HG02852 (cell line): Measurements from ENCODE around the gene GTF3A.
A peak's percentile ranks its signal among the peaks of the same experiment; 100 is the strongest.

Source experiments
- ATAC-seq: cut with Tn5 transposase; IDR thresholded peaks from one replicate; pipeline ENCODE4 v1.9.1; 2021; ENCODE audit warnings: mild to moderate bottlenecking, moderate library complexity; ENCODE audit not compliant: unreplicated experiment

Gene GTF3A

DNA sequence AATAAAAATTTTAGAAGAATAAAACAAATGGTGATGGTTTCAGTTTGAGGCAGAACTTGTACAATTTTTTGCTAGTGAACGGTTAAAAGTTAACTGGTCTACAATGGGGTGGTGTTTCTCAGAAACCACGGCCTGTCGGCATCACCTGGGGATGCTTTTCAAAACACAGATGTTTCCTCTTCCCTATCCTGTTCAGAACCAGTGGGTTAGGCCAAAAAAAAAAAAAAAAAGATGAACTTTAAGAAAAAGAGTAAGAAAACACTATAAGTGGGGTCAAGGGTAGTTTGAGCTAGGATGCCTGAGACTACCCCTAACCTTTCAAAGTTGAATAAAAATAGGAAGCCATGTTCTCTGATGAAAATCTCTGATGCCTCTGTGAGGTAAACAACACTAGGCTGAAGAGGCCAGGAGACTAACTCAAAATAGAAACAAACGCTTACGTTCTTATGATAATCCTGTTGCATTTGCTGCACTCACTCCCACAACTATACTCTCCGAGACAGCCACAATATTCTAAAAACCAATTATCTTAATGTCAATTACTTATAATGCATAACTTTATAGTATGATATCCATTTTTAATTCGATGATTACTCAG is 22.7 kb downstream of the GTF3A start:
- no peak for ATAC-seq

DNA sequence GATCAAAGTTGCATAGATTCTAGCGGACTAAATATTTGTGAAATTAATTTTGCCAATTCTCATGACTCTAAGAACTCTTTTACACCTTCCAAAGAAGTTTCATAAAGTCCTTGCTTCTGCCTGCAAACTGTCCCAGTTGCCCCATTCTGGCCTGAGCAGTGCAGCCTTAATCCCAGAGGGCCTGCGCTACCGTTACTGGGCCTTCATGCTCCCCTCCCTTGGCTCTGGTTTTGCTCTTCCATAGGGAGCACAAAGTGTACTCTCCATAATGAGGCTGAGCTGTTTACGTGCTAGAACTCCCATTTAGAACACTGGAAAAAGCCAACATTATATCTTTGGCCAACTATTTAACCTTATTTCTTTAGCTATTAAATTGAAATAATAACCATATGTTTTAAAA is 23.9 kb downstream of the GTF3A start:
- no peak for ATAC-seq

DNA sequence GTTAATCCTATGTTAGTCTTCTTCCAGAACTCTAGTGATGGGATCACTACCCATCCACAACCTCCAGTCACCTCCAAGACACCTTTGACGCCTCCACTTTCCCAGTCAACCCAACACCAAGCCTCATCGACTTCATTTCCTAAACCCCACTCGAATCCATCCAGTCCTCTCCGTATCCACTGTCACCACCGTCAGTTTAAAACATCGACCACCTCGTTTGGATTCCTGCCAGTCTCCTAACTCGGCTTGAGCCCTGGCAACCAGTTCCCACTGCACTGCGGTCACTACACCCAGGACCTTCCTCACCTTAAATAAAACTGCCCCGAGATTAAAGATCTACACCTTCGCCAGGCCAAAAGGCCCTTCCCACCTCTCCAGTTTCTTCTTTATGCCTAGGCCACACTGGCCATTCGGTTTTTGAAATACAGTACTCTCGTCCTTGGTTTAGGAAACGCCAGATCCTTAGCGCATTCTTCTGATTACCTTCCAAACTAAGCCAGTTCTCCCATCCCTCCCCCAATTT is 24.7 kb downstream of the GTF3A start:
- ATAC-seq = no peak

DNA sequence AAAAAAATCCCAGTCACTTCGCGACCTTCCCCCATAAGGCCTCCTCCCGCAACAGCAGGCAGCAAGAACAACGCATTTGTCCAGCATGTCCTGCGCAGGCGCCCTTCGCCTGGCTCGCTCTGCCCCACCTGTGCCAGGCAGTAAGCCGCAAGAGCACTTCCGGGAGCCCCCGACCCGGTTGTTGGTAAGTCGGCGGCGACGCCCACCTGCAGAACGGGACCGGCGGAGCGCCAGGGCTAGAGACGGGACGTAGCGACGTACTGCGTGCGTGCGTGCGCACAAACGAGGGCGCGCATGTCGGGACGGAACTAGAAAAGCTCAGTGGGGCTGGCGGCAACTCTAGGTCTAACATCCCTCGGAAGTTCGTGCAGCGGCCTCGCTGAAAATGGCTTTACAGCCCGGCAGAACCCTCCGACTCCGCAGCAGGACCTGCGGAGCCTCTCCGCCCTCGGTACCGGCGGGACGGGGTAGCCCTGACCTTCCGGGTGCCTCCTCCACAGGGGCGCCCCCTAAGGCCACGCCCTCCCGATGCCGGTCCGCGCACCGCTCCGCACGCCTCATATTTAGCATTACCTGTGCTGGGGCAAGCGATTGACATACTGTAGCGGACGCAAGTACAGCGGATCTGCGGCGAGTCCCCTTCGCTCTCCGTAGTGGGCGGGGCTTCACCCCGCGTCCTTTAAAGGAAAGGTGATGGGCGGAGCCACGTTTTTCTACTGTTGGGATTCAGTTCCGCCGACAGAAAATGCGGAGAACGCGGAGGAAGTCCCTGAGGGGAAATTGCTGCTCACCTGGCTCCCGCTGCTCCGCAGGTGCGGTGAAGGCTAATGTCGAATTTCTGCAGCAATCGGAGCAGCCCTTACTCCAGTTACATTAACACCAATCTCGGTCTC is 25.8 kb downstream of the GTF3A start, which contains the start of gene MTIF3:
TSS of gene MTIF3 (minus strand) at position 629 of the 893 bp plus-strand sequence. CDS start 10,116 bp downstream, outside the sequence.
- peak; percentile 84 for ATAC-seq

DNA sequence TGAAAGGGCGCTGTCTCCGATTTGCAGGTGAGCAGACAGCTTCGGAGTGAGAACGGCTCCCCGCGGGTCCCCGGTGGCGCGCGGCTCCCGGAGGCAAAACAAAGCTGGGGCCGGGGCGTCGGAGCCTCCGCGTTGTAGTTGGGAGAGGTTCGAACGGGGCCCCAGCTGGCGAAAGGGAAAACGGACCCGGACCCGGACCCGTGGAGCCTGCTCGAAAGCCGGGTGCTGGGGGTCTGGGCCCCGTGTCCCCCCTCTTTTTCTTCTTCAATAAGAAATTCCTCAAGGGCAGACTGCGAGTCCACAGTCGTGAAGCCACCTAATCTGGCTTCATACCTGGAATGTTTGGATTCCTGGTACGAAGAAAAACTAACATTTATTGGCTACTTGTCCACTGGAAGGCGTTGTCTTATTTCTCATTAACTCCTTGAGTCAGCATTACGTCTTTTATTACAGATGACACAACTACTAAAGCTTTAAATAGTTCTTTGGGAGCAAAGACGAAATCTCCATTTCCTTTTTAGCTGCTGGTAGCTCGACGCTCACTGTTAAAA is 26.6 kb downstream of the GTF3A start:
- no peak for ATAC-seq

DNA sequence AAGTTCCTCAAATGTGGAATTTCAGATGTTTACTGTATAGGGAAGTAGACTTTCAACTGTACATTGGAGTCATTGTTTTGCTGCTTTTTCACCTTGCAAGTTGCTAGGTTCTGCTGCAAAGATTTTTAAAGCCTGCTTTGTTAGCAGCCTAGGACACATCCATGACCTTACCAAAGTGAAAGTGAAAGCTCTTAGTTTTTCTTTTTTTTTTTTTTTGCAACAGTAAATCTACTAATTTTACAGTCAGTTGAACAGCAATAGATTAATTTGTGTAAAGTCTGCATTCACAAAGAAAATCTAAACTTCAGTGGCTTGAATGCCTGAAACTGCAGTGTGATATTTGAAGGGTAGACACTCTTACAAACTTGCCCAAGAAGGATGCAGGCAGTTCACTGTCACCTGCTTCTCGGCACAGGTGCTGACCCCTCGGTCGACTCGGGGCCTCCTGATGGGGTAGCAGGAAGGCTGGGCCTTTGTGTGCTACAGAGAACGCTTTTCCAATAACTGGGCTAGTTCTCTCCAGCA is 31.0 kb downstream of the GTF3A start:
- ATAC-seq = no peak

DNA sequence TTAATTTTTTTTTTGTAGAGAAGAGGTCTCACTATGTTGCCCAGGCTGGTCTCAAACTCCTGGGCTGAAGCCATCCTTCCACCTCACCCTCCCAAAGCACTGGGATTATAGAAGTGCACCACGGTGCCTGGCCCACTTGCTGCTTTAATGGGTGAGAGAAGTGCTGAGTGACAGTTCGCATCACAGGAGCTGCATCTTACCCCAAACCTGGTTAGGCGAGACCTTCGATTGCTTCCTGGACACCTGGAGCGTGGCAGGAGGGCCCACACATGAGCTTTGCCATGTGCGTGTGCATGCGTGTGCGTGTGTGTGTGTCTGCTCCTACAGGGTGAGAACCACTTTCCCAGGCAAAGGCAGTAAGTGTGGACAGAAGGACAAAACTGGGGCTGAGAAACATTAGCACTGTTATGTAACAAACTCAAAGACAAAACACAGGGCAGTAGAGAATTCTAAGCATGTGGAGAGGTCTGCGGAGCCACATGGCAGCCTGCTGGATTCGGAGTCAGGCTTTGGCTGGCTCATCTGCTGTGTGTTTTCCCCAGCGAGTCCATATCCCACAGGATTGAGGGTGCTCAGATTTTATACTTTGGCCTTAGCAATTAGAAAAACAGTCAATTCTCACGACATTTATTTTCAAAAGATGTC is 37.6 kb downstream of the GTF3A start:
- no peak for ATAC-seq

DNA sequence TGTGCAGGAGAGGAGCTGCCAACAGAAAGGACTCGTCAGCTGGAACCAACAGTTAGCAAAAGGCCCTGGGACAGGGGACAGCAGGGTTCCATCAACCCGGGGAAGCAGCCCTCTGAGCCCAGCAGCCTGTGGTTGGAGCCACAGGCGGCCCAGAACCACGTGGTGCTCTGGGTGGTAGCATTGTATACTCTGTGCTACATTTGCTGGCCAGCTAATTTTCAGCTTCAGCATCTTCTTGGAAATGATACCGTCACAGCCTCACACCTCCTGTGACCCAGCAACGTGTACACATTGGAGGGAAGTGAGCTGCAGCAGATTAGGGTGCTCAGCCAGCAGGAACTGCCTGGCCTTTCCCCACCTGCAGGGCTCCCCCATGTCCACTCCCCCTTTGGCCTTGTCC is 39.1 kb downstream of the GTF3A start:
- no peak for ATAC-seq

DNA sequence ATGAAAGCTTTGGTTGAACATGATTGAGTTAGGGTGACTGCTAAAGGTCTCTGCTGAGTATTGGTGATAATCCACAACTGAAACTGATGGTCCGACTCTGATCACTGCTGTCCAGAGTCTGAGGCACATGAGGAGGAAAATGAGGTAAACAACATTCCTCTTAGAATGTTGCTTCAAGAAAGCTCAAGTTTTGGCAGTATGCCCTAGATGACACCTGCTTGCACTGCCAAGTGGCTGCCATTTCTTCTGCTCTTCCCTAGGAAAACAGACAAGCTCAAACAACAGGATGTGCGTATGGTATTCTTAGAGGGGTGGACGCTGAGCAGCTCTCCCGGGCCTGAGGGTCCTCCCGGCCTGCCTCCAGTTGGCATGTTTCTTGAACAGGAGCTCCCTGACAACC is 41.2 kb downstream of the GTF3A start:
- ATAC-seq = no peak

DNA sequence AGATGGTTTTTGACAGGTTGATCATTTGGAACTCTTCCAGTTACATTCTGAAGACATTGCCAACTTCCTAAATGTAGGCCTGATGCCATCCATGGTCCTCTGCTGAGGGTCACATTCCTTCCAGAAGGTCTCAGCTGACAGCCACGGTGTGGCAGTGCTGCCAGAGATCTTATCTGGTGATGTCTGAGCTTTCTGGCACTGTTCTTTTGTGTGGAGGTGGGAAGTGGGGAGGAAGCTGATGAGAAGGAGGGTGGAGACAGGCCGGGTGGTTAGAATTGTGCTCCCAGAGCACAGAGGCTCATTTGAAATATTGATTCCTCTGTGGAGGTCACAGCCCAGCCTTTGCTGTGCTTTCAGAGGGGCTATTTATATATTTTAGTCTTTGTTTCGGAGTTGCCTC is 42.1 kb downstream of the GTF3A start:
- no peak for ATAC-seq

DNA sequence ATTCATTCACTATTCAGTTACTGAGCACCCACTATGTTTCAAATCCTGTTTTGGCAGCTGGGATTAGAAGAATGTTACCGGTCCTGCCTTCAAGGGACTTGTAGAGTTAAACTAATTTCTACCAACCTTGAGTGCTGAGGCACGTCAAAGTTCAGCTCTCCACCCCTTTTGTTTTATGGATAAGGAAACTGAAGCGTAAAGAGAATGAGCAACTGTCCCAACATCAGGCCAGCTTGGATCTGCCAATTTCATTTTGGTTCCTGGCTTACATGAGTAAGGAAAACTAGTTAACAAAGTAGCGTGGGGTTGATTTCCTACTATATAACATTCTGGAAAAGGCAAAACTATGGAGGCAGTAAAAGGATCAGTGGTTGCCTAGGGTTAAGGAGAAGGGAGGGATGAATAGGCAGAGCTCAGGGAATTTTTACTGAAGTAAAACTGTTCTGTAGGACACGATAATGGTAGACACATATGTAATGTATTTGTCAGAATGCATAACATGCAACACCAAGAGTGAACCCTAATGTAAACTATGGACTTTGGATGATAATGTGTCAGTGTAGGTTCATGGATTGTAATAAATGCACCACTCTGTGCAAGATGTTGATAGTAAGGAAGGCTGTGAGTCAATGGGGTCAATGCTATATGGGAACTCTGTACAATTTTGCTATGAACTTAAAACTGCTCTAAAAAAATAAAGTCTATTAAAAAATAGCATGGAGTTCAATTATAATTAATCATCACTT is 45.8 kb downstream of the GTF3A start:
- no peak for ATAC-seq

DNA sequence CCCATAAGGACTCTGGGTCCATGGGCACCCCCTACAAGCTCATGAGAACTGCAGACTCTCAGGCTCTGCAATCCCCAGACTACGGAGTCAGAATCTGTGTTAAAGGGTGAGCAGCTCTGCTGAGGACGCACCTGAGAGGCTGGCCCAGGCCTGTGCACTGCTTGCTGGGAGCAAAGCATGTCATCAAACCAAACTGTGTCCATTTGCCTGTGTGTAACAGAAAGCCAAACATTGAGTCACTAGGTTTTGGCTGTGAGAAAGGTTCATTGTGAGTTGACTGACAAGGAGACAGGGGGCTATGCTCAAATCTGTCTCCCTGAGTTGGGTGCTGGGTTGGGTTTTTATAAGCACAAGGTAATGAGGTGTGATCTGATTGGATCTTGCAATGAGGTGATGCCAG is 48.0 kb downstream of the GTF3A start:
- no peak for ATAC-seq

DNA sequence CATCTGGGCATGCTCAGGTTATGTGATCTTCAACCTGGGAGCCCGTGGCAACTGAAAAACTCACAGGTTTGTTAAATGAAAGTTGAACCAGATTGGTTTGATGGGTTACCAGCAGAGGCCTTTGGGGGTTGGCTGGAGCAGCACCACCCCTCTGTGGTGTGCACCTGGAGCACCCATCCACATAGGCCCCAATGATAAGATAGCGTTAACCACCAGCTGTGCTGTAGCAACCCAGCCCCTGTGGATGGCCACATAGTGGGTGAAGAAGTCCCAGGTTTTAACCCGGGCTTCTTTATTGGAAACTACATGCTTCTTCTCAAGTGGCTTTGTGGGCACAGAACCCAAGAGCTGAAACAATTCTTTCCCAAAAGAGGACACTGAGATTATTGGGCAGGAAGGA is 48.5 kb downstream of the GTF3A start:
- ATAC-seq = no peak

DNA sequence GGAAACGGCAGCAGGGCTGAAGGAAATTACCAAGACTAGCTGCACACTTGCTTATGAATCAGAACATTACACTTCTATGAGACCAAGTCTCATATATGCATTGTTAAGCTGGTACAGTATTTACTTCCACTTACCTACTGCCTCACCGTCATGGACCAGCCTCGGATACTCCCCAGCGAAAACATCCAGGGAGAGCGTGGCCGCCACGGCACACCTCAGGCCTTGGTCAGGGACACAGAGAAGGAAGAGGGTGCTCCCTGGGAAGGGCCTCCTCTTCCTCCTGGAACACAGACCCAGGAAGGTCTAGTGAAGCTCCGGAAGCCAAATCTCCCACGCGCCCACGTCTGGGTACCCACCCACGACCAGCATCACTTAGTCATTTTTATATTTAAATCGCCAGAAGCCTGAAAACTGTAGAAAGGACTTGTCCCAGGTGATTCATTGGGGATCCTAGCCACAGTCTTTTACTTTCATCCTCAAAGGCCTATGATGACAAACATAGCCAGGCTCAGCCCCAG is 50.4 kb downstream of the GTF3A start:
- no peak for ATAC-seq

DNA sequence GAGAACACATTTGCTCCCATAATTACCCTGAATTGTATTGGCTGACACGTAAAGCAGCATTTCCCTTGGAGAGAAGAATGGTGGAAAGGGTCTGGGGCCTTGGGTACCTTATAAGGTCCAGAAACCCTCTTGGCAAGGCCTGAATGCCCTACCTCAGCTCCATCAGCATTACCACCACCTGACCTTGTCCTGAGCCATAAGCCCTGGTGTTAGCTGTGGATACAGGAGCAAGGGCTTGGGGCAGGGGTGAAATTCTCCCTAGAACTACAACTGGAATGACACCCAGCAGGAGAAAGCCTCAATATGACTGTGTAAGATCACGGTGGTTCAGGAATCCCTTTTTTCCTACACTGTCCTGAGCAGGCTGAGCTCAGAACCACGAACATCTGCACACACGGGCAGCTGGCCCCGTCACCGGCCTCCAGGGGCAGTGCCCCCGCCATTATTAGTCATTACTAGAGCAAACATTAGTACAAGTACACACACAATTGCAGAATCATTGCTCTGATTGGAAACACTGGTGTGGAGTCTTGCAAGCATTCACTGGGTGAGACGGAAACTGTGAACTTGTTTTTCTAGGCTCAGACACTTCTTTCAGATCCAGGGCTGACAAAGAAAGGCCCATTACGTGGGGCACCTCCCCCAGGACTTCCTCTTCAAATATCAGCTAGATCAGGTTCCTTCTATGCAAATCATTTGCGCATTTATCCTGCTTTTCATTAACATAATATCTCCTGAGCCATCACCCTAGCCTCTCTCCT is 52.7 kb downstream of the GTF3A start:
- peak; percentile 59 for ATAC-seq

DNA sequence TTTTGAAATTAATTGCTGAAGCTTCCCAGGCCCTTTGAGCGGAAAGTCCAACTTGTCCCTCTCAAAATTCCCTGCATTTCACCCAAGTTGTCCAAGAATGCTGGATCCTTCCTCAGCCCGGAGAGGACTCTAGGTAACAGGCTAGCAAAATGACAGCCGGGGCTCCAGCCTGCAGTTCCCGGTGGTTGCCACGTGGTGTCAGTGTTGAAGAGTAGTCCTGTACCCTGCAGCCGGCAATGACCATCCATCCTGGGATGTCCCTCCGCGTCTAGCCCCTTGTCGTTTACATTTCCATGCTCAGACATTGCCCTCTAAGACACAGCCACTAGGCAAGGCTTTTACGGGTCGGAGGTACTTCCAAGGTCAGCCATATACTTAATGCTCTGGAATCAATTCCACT is 57.3 kb downstream of the GTF3A start:
- no peak for ATAC-seq

DNA sequence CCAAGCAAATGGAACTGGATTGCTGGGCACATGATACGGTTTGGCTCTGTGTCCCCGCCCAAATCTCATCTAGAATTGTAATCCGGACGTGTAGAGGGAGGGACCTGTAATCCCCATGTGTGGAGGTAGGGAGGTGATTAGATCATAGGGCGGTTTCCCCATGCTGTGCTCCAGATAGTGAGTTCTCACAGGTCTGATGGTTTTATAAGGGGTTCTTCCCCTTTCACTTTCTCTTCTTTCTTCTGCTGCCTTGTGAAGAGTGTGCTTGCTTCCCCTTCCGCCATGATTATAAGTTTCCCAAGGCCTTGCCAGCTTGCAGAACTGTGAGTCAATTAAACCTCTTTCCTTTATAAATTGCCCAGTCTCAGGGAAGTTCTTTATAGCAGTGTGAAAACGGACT is 58.6 kb downstream of the GTF3A start:
- peak; percentile 96 for ATAC-seq

DNA sequence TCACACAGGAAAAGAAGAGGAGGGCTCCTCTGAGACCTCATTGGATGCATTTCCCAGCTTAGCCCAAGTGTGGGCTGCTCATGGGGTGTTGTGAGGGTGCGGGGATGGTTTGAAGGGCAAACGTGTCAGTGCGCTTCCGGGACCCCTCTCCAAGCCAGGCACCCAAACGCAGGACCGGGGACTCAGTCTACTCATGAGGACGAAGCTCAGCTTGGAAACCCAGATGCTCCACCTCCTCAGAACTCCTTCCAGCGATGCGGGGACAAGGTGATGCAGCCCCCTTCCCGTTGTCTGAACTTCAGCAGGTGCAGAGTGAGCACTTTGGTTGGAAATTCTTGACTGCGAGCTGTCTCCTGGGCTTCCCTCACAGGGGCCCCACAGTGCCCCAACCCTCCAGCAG is 59.0 kb downstream of the GTF3A start:
- ATAC-seq = no peak
